Measurements from ENCODE around the gene ADCY4. TPM values are rescaled to one million over a fixed set of nuclear protein-coding genes. Genes with fewer than 3 reads are reported as not detected.
A peak's percentile ranks its signal among the peaks of the same experiment; 100 is the strongest.
"Not testable (repeated sequence)": the region's sequence is repeated elsewhere in the genome, so short reads cannot be mapped to it uniquely, and the experiment has no call there.

ADCY4 gene
- total RNA-seq, 1 experiment from 2014 or later: not detected

- in situ Hi-C loops (cut with HindIII; ENCODE audit: low pct_unique_long_range_greater_than_20kb, low sequenced_read_pairs): not testable (repeated sequence)
- peak; percentile 23 for DNase-seq (ENCODE audit: low read depth, low spot score)
Observed at GRCh38 chr14:24327914-24328313, 7.0 kb downstream of the ADCY4 start.

GRCh38 chr14:24327303-24327702, 7.6 kb downstream of the ADCY4 start:
- DNase-seq (ENCODE audit: low read depth, low spot score): no peak
- in situ Hi-C loops (cut with HindIII; ENCODE audit: low pct_unique_long_range_greater_than_20kb, low sequenced_read_pairs): no loop called here

- DNase-seq (ENCODE audit: low read depth, low spot score): no peak
- in situ Hi-C loops (cut with HindIII; ENCODE audit: low pct_unique_long_range_greater_than_20kb, low sequenced_read_pairs): no loop called here
Observed at GRCh38 chr14:24325963-24326362, 8.9 kb downstream of the ADCY4 start.

GRCh38 chr14:24325041-24325530, 9.8 kb downstream of the ADCY4 start:
- no peak for DNase-seq (ENCODE audit: low read depth, low spot score)
- in situ Hi-C loops (cut with HindIII; ENCODE audit: low pct_unique_long_range_greater_than_20kb, low sequenced_read_pairs): no loop called here

- in situ Hi-C loops (cut with HindIII; ENCODE audit: low pct_unique_long_range_greater_than_20kb, low sequenced_read_pairs): no loop called here
- no peak for DNase-seq (ENCODE audit: low read depth, low spot score)
Observed at GRCh38 chr14:24324024-24324423, 10.8 kb downstream of the ADCY4 start.

GRCh38 chr14:24323341-24323740, 11.5 kb downstream of the ADCY4 start:
- no peak for DNase-seq (ENCODE audit: low read depth, low spot score)
- in situ Hi-C loops (cut with HindIII; ENCODE audit: low pct_unique_long_range_greater_than_20kb, low sequenced_read_pairs): no loop called here

- in situ Hi-C loops (cut with HindIII; ENCODE audit: low pct_unique_long_range_greater_than_20kb, low sequenced_read_pairs): no loop called here
- no peak for DNase-seq (ENCODE audit: low read depth, low spot score)
Observed at GRCh38 chr14:24322672-24323071, 12.2 kb downstream of the ADCY4 start.

GRCh38 chr14:24321212-24321975, 13.5 kb downstream of the ADCY4 start:
- in situ Hi-C loops (cut with HindIII; ENCODE audit: low pct_unique_long_range_greater_than_20kb, low sequenced_read_pairs): no loop called here

GRCh38 chr14:24317141-24317928, 17.5 kb downstream of the ADCY4 start:
- in situ Hi-C loops (cut with HindIII; ENCODE audit: low pct_unique_long_range_greater_than_20kb, low sequenced_read_pairs): no loop called here
- DNase-seq (ENCODE audit: low read depth, low spot score): no peak

More at GRCh38 chr14:24321212-24321975, 13.5 kb downstream of the ADCY4 start:
- DNase-seq (ENCODE audit: low read depth, low spot score): no peak

GRCh38 chr14:24316597-24316950, 18.3 kb downstream of the ADCY4 start:
- in situ Hi-C loops (cut with HindIII; ENCODE audit: low pct_unique_long_range_greater_than_20kb, low sequenced_read_pairs): no loop called here
- no peak for DNase-seq (ENCODE audit: low read depth, low spot score)

GRCh38 chr14:24315807-24316596, 18.9 kb downstream of the ADCY4 start:
- DNase-seq (ENCODE audit: low read depth, low spot score): no peak
- in situ Hi-C loops (cut with HindIII; ENCODE audit: low pct_unique_long_range_greater_than_20kb, low sequenced_read_pairs): no loop called here

GRCh38 chr14:24315243-24315806, 19.5 kb downstream of the ADCY4 start:
- in situ Hi-C loops (cut with HindIII; ENCODE audit: low pct_unique_long_range_greater_than_20kb, low sequenced_read_pairs): no loop called here
- DNase-seq (ENCODE audit: low read depth, low spot score): no peak

GRCh38 chr14:24314377-24315193, 20.3 kb downstream of the ADCY4 start:
- no peak for DNase-seq (ENCODE audit: low read depth, low spot score)
- in situ Hi-C loops (cut with HindIII; ENCODE audit: low pct_unique_long_range_greater_than_20kb, low sequenced_read_pairs): no loop called here

- in situ Hi-C loops (cut with HindIII; ENCODE audit: low pct_unique_long_range_greater_than_20kb, low sequenced_read_pairs): no loop called here
- no peak for DNase-seq (ENCODE audit: low read depth, low spot score)
Observed at GRCh38 chr14:24313913-24314312, 21.0 kb downstream of the ADCY4 start.

GRCh38 chr14:24312736-24313507, 21.9 kb downstream of the ADCY4 start:
- DNase-seq (ENCODE audit: low read depth, low spot score): no peak
- in situ Hi-C loops (cut with HindIII; ENCODE audit: low pct_unique_long_range_greater_than_20kb, low sequenced_read_pairs): no loop called here

- no peak for DNase-seq (ENCODE audit: low read depth, low spot score)
- in situ Hi-C loops (cut with HindIII; ENCODE audit: low pct_unique_long_range_greater_than_20kb, low sequenced_read_pairs): no loop called here
Observed at GRCh38 chr14:24311837-24312615, 22.8 kb downstream of the ADCY4 start.

Measured in SK-MEL-5 (cell line).